Fibroblast of gingiva (primary cell): ENCODE data around the gene RASGRP2.
A peak's percentile ranks its signal among the peaks of the same experiment; 100 is the strongest.
"Not testable (repeated sequence)": the region's sequence is repeated elsewhere in the genome, so short reads cannot be mapped to it uniquely, and the experiment has no call there.

ENCODE experiments used
- DNase-seq: peaks from one replicate; pipeline ENCODE4 v3.0.0-alpha.2; 2011; ENCODE audit warnings: low read depth

The RASGRP2 gene

DNA sequence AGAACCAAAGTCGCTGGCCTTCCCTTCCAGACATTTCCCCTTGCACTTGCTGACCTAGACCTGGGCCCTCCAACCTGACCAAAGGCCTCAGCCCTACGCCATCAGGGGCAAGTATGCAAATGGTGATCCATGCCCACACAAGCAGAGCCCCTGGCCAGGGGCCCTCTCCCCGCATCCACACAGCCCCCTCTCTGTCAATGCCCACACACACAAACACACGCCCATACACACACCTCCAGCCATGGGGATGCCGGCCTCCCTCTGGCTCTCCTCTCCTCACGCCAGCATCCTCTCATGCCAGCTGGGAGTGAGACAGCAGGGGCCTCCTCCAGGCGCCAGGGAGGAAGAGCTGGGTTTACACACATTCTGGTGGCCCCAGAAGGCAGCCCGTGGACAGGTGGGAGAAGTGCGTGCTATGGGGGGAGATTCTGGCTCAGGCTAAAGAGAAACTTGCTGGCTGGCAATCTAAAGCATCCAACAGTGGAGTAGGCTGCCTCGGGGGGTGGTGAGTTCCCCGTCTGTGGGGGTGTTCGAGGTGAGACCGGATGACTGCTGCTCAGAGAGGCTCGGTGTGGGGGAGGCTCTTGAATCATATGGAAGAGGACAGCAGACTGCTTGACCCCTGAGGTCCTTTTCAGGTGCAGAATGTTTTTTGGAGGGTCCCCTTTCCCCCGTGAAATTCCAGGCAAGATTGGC lies 25.7 kb downstream of the RASGRP2 start:
- no peak for DNase-seq

- no peak for DNase-seq
Observed at GRCh38 chr11:64717268-64717578, 26.7 kb downstream of the RASGRP2 start.

GRCh38 chr11:64716473-64717267 lies 27.3 kb downstream of the RASGRP2 start:
- DNase-seq: no peak

DNA sequence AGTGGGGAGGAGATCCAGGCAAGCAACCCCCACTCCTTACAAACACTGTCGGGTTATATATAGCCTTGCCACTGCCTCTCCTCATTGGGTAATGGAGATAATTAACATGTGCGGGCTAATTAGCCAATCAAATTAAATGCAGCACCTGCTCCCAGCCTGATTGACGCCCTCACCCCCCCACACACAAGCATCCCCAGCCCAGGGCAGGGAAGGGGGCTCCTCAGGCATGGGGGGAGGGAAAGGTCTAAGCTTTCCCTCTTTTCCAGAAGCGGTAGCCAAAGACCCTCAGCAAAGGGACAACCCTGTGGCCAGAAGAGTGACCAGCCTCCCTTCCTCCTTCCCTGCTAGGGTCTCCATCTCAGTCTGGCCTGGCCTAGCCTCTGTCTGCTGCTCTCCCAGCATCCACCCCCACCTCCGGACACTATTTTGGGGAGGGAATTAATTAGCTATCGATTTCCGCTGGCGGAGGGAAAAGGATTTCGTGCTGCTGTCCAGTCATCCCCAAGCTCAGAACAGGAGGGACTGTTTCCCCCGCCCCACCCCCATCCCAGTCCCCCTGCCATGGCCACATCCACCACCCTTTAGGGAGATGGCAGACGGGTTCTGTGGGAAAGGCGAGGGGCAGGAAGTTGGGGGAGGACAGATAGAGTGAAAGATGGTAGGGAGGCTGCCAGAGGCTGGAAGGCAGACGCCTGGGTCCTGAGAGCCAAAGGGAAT lies 28.0 kb downstream of the RASGRP2 start:
- no peak for DNase-seq

DNA sequence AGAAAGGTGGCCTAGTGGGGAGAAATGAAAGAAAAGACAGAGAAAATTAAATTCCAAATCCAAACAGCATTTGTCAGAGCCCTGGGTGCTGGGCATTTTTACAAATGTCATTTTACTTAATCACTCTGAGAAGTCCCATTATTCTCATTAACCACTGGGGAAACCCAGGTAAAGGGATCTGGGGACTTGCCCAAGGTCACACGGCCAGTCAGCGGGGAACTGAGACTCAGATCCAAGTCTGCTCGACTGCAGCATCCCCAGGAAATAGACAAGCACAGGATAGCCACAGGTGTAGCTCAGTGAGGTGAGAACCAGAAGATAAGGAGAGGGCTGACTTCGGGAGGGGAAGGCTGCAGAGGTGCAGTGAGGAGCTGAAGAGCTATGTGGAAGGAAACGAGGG lies 28.8 kb downstream of the RASGRP2 start:
- DNase-seq: no peak

GRCh38 chr11:64714666-64715065 lies 29.3 kb downstream of the RASGRP2 start:
- no peak for DNase-seq

- no peak for DNase-seq
Observed at GRCh38 chr11:64713781-64714363, 30.1 kb downstream of the RASGRP2 start.

DNA sequence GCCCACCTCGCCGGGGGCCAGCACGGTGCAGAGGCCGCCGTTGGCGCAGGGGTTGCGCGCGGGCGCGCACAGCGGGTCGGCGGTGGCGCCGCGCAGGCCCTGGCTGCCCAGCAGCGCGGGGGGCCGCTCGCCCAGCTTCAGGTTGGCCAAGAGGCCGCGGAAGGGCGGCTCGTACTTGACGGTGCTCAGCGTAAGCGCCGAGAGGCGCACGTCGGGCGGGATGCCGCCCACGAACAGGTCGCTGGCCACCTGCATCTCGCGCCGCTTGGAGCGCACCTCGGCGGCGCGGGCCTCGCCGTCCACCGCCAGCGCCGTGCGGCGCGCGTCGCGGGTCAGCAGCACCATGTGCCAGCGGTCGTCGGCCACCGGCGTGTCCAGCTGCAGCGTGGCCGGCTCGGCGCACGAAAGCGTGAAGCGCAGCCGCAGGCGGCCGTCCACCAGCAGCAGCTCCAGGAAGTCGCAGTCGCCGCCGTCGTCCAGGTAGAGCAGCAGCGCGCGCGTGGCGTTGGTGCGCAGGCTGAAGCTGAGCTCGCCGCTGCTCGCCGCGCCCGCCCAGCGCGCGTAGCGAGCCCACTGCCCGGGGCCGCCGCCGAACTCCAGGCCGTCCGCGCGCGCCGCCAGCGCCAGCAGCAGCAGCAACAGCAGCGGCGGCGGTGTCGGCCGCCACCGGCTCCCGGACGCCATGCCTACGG lies 30.8 kb downstream of the RASGRP2 start:
- DNase-seq: peak; percentile 31

- DNase-seq: no peak
Observed at GRCh38 chr11:64712430-64713015, 31.4 kb downstream of the RASGRP2 start.

- DNase-seq: no peak
Observed at GRCh38 chr11:64711956-64712362, 32.0 kb downstream of the RASGRP2 start.

DNA sequence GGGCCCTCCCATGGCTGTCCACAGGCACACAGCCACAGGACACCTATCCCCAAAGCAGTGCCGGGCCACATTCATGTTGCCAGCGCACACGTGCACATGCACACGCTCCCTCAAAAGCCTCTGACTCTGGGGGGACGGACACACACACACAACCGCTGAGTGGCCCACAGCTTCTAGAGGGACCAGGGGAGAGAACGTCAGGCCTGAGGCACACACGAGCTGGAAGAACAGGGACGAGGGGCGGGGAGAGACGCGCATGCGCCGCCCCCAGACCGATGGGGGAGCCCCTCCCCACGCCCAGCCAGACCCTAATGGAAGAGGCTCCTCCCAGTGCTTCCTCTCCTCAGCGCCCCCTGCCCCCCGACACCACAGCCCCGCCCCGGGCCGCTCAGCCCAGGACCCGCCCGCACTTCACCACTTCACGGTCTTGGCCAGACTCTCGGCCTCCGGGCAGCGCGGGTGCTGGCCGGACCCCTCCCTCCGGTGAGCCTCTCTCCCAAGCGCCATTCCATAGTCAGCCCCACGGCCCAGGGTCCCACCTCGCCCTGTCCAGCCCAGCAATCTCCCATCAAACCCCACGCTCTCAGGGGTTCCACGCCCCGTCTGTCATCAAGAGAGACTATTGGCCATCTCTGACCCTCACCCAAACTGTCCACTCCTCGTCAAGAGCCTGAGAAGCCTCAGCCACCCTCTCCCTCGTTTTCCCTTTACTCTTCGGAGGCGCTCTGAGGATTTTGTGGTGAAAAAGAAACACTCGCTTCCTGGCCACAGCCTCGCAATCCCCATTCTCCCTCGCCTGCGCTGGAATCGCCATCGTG lies 32.6 kb downstream of the RASGRP2 start:
- no peak for DNase-seq

GRCh38 chr11:64710418-64711137 lies 33.4 kb downstream of the RASGRP2 start:
- DNase-seq: peak; percentile 32

DNA sequence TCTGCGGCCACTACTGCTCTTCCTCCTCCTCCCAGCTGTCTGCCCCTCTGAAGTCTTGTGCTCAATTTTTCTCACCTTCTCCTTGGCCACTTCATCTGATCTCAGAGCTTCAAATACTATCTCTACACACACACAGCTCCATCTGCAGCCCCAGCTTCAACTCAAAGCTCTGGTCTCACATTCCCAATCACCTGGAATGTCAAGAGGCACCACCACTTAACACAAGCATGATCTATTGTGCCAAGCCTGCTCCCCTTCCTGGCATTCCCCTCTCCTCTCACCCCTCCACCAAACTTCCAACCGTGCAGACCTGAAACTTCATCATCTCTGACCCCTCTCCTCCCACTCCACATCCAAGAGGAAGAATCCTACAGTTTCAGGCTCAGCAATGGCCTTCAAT lies 38.4 kb downstream of the RASGRP2 start:
- DNase-seq: no peak

GRCh38 chr11:64703048-64703447 lies 40.9 kb downstream of the RASGRP2 start:
- DNase-seq: no peak

DNA sequence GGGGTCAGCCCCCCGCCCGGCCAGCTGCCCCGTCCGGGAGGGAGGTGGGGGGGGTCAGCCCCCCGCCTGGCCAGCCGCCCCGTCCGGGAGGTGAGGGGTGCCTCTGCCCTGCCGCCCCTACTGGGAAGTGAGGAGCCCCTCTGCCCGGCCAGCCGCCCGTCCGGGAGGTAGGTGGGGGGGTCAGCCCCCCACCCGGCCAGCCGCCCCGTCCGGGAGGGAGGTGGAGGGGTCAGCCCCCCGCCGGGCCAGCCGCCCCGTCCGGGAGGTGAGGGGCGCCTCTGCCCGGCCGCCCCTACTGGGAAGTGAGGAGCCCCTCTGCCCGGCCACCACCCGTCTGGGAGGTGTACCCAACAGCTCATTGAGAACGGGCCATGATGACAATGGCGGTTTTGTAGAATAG lies 42.0 kb downstream of the RASGRP2 start:
- DNase-seq: not testable (repeated sequence)

GRCh38 chr11:64698427-64698826 lies 45.5 kb downstream of the RASGRP2 start:
- DNase-seq: no peak

GRCh38 chr11:64697663-64698375 lies 46.1 kb downstream of the RASGRP2 start:
- DNase-seq: no peak

GRCh38 chr11:64696045-64696444 lies 47.9 kb downstream of the RASGRP2 start:
- DNase-seq: no peak

- DNase-seq: no peak
Observed at GRCh38 chr11:64695548-64695947, 48.4 kb downstream of the RASGRP2 start.
